NCI-H146 (cell line): ENCODE results near the gene ADAT3.

Source experiments
- DNase-seq: peaks from one replicate; lab custom pipeline; 2025; lab: John Stamatoyannopoulos, UW

ADAT3 gene

DNA sequence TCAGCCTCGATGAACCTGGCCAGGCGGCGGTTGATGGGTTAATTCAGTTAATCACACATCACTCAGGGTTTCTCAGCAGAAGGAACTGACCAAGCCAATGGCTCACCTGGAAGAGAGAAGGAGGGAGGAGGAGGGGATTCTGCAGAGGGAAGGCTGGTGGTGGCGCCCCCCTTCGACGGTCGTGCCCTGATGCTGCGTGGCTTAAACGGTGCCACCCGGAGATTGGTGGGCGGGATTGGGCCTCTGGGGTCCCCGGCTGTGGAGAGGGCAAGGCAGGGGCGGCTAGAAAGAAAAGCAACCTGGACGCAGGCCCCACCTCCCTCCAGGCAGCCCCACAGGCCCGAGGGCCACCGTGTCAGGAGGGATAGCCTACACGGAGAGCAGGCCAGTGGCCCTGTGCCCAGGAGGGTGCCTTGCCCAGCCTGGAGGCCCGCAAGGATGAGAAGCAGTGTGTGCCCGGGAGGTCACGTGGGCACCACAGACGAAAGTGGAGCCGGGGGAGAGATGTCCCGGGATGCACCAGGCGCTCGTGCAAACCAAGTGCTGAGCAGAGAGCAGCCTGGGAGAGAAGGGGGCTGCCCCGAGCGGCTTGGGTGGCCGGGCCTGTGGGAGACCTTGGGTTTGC, 51.8 kb downstream of the ADAT3 start:
- no peak for DNase-seq

DNA sequence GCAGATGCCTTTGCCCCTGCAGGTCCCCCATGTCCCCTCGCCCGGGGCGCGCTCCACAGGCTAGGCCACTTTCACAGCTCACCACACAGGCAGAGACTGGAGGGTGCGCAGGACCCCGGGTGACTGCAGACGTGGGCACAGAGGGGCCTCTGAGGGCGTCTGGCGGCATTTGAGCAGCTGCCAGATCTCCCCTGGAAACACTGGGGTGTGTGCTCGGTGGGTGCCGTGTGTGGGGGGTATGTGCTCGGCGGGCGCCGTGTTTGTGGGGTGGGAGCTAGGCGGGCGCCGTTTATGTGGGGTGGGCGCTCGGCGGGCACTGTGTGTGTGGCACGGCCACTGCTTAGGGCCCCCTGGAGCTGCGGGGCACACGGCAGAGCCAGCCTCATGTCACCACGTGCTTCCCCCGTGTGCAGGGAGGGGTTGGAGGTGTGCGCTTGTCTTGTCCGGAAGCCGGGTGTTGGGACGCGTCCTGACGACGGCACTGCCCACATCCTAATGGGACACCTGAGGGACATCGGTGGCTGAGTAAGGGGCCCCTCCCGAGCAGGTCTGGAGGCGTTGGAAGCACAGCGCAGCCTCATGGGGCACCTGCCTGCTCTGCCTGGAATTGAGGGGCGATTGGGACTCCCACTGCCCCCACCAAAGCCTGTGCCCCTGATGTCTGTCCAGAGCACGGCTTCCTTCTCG, 52.5 kb downstream of the ADAT3 start:
- no peak for DNase-seq

DNA sequence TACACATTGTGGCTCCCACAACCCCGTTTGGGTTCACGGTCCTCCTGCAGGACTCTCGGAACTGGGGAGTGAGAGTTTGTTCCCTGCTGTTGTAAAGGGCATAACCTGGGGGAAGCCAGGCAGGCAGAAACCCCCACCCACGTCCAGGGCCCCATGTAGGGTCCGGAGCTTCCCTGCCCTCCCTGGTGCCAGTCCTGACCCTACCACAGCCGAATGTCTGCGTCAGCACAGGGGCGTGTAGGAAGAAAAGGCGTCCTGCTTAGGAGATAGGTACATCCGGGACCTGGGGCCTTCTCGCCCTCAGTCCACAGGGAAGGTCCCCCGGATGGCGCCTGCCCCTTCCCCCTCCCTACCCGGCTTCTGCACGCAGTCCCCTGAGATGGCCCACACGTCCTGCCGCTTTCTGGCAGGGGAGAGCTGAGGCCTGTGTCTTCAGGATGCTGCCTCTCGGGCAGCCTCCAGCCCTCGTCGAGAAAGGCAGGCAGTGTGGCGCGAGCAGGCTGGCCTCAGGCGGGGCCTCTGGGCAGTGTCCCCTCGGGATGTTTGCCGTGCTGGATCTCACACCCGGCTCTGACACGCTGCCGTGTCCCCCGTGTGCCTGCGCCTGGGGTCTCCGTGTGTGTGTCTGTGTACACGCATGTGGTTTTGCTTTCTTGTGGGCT, 54.9 kb downstream of the ADAT3 start:
- no peak for DNase-seq

DNA sequence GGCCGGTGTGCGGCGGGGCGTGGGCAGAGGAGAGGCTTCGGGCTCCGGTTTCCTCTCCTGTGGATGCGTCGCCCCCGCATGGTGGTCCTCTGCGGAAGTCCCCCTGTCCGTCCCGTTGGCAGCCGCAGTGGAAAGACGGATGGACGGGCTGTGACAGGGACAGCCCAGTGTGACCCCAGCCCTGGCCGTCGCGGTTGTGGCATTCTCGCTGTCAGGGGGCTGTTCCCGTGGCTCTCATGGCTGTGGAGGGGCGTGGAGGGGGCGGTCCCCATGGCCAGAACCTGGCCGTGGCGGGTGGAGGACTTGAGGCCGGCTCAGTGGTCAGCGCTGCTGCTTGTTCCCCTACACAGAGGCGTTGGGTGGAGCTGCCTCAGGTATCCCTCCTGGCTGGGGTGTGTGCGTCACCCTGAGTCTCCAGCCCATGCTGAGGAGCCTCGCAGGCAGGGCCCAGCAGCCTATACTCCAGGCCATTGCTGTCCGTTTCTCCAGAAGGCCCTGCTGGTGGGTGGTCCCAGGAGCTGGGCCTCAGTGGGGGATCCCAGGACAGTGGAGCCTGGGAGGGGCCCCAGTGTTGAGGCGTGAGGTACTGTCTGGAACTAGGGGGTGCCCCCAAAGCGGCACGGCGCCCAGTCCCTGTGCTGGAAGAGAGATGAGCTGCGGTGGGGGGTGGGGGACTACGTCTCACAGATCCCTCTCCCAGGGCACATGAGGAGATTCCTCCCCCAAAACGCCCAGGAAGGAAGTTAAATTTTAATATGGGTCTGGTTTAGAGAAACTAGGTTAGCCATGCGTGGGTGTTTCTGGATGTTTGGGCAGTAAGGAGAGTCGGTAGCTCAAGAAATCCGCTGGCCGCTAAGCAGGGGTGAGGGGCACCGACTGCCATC, 56.0 kb downstream of the ADAT3 start:
- DNase-seq: no peak

DNA sequence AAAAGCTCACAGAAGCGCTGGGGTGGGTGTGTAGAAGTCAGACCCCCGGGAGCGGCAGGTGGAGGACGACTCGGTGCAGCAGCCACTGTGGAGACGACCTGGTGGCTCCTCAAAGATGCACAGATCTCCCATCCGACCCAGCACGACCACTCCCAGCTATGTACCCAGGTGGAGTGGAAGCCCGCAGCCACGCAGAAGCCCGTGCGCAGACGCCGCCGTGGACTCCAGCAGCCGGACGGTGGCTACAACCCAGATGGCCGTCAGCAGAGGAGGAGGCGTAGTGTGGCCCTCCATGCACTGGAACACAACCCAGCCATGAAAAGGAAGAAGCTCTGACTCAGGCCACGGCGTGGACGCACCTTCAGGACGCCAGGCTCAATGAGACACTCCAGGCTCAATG, 57.5 kb downstream of the ADAT3 start:
- no peak for DNase-seq
